NCI-H510A (cell line): ENCODE data around the gene UBP1.
"Not testable (repeated sequence)": the region's sequence is repeated elsewhere in the genome, so short reads cannot be mapped to it uniquely, and the experiment has no call there.

Experiments
- DNase-seq: peaks from one replicate; lab custom pipeline; 2025; lab: John Stamatoyannopoulos, UW

Gene UBP1

DNA sequence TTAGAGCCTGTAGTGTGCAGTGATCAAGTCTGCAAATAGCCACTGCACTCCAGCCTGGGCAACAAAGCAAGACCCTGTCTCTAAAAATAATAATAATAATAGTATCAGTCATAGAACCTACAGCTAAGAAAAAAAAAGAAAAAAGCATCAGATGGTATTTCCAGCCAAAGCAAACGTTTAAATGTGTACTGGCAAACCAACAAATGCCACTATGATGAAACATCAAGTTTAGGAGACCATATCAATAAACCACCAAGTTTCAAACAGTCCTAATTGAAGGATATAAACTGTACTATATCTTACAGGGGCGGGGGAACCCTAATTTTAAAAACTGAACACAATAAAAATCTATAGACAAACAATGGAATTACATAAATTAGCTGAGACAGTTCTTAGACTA, 6.4 kb downstream of the UBP1 start:
- no peak for DNase-seq

DNA sequence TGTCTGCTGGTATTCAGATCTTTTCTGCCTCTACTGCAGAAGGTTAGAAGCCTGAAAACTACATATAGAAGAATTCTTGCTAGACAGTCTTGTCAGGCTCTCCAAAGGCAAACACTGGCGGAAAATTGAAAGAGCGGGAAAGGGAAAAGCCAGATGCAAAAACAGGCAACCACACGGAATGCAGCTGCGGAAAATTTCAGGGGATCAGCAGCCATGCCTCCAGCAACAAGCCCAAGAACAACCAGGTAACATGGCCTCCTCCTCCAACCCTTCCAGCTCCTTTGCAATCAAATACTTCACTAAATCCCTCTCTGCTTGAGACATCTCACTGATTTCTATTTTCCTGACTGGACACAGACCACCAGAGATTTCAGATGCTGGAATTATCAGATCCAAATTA, 9.6 kb downstream of the UBP1 start:
- no peak for DNase-seq

DNA sequence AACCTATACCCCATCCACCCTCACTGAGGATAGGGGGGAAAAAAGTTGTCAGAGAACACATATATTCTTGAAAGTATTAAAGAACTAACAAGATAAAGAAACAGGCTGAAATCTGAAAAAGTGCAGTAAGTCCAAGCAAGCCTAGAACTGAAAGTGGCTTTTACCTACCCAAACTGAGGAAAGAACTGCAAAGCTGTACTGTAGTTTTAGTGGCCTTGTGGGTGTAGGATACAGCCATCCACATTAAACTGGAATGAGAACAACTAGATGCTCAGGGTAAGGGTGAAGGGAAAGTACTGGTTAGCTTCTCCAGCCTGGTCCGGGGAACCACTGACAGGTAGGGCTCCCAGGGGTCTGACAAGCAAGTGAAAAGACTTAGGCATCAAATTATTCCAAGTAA, 10.1 kb downstream of the UBP1 start:
- DNase-seq = no peak

DNA sequence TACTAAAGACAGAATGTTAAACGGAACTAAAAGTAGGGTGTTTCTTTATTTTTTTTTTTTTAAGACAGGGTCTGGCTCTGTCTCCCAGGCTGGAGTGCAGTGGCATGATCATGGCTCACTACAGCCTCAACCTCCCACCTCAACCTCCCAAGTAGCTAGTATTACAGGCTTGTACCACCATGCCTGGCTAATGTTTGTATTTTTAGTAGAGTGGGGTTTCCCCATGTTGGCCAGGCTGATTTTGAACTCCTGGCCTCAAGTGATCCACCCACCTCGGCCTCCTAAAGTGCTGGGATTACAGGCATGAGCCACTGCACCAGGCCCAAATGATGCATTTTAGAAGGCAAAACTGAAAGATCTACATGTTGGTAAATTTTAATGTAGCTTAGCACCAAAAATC, 10.9 kb downstream of the UBP1 start:
- DNase-seq = not testable (repeated sequence)

DNA sequence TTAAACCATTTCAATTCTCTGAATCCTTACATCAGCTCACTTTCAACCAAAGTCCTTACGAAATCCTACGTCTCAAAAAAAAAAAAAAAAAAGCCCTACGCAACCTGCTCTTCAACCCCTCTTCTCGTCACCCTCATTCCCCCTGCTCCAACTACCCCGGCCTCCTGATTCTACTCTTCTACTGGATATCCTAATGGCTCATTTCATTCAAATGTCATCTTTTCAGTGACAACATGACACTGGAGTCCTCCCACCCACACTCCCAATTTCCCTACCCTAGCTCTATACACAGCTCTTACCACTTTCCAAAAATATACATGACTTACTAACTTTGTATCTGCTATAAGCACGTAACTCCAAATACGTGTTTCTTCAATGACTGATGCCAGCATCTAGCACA, 11.5 kb downstream of the UBP1 start:
- DNase-seq = no peak

DNA sequence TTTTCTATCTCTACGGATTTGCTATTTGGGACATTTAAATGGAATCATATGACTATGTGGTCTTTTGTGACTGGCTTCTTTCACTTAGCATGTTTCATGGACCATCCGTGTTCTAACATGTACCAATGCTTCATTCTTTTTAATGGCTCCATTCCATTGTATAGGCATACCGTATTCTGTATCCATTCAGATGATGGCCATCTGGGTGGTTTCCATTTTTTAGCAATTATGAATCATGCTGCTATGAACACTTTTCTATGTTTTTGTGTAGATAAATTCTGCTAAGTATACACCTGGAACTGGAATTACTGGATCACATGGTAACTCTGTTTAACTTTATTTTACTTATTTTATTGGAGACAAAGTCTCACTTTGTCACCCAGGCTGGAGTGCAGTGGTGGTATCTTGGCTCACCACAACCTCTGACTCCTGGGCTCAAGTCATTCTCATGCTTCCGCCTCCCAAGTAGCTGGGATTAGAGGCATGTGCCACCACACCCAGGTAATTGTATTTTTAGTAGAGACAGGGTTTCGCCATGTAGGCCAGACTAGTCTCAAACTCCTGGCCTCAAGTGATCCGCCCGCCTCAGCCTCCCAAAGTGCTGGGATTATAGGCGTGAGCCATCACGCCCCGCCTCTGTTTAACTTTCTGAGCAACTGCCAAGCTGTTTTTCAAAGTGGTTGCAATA, 13.4 kb downstream of the UBP1 start:
- DNase-seq = no peak

DNA sequence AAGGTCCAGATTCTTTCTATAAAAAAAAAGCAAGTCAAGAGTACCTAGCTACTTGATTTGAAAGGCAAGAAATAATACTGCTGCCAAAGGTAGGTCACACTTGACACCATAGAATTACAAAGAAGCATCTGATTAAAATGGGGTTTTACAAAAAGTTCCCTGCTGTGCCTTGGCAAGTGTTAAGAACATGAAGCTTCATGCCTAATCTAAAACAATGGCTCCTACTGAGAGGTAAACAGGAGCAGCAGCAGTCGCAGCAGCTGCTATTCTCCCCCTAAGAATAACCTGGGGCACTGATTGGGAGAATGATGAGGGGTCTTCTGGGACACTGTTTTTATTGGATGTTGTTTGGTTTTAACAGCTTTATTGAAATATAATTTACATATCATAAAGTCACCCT, 14.1 kb downstream of the UBP1 start:
- DNase-seq = no peak

DNA sequence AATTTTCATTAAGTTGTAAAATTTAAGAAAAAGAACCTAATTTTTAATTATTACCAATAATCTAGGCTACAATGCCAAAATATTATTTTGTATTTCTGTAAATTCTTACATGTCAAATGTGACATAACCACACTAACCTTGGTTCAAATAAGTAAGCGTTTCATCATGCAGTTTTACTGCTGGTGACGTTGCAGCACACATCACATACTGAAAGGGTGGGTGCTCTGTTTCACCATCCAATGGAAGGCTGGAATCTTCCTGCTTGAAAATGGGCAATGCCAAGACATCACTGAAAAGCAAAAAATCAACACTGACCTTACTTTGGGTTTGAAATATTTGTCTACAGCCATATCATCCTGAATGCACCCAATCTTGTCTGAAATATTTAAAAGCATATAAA, 14.8 kb downstream of the UBP1 start:
- DNase-seq = no peak

DNA sequence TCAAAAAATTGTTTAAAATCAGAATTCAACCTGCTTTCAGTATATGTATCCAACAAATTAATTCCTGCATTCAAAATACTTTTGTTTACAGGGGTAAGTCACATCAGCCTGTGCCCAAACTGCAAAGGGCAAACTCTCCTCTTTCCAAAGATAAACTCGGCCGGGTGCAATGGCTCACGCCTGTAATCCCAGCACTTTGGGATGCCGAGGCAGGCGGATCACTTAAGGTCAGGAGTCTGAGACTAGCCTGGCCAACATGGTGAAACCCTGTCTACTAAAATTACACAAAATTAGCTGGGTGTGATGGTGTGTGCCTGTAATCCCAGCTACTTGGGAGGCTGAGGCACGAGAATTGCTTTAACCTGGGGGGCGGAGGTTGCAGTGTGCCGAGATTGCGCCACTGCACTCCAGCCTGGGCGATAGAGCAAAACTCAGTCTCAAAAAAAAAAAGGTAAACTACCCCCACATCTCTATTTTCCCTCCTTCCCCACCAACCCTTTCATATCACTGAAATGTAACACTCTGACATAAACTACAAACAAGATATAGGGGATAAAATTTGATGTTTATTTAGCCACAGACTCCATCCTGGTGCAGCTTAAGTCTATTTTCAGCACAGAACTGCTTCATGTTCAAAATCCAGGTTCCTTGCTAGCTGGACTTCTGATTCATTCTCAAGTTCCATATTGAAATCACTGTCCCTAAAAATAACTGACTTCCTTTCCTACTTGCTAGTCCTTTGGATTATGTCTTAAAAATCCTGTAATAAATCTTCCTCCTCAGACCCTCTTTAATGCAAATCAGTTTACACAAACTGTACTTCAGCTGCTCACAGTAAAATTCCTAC, 15.4 kb downstream of the UBP1 start:
- no peak for DNase-seq

DNA sequence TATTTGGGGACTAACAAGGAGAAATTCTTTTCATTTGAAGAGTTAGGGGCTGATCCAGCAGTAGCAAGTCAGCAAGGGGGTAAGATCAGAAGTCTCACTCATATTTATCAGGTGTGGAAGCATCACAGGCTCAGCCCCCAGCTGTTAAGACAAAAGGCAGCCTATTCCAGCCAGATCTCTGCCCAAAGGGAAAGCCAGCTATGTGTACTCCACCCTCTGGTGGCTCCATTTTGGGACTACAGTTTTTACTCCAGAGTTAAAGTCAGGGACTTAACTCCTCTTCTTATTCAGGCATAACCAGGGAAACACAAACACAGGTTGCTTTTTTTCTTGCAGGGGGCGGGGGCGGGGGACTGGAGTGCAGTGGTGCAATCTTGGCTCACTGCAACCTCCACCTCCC, 19.2 kb downstream of the UBP1 start:
- DNase-seq = no peak

DNA sequence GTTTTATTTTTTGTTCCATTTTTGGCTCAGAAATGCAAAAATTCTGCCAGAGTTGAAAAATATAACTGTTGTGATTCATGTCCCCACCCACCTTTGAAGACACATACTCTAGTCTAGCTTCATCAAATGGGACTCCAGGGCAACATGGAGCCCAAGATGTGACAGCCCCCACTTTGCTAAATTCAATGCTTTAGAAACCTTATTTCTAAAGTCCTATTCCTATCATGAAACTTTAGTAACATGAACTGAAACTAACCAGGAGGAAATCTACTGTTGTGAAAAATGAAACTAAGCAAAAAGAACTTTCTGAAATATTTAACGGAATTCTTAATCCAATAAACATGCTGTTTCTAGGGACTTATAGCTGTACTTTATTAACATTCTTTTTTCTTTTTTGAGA, 20.3 kb downstream of the UBP1 start:
- no peak for DNase-seq

DNA sequence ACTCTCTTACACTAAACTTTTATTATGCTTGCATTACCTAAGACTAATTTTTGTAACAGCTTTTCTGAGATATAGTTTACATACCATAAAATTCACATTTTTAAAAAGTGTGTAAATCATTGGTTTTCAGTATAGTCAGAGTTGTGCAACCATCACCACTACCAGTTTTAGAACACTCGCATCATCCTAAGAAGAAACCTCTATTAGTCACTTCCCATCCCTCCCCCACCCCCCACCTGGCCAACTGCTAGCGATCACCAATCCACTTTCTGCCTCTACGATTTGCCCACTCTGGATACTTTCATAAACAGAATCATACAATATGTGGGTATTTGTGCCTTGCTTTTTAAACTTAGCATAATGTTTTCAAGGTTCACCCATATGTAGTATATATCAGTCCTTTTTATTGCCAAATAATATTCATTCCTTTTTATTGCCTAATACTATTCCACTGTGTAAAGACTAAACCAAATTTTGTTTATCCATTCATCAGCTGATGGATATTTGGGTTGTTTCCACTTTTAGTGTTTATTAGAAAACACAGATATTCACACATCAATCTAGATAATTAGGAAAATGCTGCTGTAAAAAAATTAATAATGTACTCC, 23.0 kb downstream of the UBP1 start:
- DNase-seq = no peak

DNA sequence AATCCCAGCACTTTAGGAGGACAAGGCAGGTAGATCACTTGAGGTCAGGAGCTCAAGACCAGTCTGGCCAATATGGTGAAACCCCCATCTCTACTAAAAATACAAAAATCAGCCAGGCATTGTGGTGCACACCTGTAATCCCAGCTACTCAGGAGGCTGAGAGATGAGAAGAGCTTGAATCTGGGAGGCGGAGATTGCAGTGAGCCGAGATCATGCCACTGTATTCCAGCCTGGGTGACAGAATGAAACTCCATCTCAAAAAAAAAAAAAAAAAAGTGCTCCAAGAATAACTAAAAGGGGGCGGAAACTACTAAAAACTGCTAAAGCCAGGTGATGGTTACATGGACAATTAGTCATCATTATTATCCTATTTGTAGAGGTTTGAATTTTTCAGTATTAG, 29.4 kb downstream of the UBP1 start:
- not testable (repeated sequence) for DNase-seq

DNA sequence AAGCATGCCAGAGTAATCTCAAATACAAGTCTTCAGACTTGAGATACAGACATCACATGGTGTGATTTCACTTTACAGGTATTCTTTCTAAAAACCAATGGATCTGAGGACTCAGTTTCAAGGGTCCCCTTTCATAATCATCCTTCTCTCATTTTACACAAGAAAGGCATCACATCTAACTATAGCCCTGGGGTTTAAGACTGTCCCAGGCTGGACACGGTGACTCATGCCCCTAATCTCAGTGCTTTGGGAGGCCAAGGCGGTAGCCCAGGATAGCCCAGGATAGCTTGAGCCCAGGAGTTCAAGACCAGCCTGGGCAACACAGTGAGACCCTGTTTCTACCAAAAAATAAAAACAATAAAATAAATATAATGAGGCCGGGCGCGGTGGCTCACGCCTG, 36.4 kb downstream of the UBP1 start:
- DNase-seq = no peak

DNA sequence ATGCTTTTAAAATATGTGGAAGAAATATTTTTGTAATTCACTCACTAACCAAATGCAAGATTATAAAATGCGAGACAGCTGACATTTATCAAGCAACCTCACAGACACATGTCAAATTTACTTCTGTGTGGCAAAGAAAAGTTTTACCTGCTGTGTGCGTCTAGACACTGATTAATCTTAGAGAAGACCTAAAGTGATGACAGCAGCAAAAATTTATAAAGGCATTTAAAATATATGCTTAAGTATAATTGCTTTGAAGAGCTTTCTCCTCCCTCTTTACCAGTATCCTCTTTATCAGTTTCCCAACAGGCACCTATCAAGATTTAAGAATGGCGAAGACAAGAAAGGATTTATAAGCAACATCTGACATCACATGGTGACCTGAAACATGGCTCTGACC, 37.3 kb downstream of the UBP1 start:
- DNase-seq = no peak

DNA sequence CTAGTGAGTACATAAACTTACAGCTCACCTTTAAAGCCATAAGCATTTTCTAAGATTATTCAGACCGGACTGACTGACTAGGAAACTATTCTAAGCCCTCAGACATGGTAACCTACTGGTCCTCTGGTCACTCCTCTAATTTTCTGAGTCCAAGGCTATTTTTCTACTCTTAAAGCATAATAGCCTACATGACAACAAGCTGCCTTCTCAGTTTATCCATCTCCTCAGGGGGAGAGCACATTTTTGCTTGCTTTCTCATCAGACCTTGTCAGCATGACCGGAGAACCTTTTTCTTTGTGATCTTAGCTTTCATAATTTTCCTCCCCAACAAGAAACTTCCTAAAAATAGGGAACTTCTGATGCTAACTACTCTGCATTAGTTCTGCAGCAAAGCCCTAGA, 38.4 kb downstream of the UBP1 start:
- DNase-seq = no peak

DNA sequence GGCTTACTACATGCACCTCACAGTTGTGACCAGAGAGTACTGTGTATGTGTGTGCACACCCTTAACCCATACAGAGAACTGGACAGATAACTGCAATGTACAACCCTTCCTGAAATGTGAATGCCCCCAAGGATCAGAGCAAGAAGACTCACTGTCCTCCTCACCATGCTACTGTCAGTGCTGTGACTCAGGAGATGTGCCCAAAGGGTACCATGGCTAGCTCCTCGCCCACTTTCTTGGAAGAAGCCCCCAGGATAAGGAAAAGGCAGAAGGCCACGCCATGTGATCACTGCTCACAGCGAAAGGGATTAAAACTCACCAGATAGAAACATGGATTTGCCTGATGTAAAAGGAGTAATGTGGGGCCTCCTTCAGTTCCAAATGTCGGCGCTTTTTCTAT, 41.8 kb downstream of the UBP1 start:
- DNase-seq = no peak

DNA sequence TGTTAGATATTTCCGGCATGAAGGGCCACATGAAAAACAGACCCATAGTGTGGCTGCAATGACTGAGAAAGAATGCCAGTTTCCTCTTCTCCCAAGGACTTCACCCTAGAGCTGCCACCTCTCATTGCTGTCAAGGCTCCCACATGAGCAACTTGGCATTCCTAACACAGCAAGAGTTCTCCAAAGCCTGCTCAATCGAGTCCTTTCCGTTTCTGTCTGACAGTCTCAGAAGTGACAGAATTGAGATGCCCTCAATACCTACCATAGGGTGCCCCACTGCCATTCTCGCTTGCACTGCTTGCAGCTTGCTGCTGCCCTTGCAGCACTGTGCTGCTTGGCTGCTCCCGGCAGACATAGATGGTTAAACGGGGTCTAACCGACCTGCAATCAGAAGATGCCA, 44.3 kb downstream of the UBP1 start:
- no peak for DNase-seq

DNA sequence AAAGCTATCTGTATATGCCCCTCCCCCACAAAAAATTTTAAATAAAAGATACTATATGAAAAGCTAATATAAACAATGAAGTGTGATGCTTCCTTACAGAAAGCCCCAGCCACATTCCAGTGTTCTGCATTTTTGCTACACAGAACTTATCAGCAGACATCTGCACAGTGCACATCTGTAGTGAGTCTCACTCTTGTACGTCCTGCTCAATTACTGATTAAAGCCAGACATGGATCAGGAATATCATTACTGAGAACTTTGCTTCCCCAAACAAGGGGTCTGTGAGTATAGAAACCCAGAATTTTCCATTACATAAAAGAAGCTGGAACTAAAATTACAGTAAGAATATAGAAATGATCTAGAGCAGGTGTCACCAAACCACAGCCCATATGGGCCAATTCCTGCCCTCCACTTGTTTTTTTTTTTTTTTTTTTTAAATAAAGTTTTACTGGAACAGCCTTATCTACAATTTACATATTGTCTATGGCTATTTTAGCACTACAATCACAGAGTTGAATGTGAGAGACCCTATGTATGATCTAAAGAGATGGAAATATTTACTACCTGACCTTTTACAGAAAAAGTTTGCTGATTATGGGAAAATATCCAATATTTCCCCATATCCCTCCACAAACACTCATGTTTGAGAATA, 45.7 kb downstream of the UBP1 start:
- no peak for DNase-seq

DNA sequence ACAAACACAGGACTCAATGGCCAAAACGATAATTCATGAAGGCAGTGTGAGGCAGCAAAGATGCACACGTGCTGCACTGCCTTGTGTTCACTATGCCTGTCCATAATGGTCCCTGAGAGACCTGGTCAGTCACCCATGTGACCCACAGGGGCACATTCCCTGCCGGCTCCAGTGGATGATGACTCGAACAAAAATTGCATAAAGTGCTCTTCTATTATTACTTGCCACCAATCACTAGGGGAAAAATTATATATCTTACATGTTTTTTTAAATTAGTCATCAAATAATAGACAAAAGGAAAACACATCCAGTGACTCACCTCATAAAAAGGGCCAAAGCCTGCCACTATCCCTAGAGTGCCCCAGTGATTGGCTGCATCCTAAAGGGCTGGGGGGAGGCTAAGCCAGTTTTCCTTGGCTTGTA, 47.5 kb downstream of the UBP1 start:
- no peak for DNase-seq

DNA sequence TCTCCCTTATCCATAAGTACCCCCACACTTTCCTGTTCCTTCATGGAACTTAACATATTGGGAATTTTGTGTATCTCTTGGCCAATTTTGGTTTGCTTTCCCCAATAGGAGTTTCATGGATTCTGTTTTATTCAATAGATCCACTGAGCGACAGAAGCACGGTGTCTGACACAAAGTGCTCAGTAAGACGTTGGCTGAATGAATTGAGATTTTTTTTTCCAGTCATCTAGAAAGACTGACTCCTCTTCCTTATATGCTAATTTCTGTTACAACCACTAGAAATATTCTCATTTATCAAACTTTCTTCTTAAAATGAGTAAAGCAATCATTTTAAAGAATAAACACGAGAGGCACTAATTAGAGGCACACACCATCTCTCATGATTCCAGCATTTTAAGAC, 48.1 kb downstream of the UBP1 start:
- DNase-seq = no peak

DNA sequence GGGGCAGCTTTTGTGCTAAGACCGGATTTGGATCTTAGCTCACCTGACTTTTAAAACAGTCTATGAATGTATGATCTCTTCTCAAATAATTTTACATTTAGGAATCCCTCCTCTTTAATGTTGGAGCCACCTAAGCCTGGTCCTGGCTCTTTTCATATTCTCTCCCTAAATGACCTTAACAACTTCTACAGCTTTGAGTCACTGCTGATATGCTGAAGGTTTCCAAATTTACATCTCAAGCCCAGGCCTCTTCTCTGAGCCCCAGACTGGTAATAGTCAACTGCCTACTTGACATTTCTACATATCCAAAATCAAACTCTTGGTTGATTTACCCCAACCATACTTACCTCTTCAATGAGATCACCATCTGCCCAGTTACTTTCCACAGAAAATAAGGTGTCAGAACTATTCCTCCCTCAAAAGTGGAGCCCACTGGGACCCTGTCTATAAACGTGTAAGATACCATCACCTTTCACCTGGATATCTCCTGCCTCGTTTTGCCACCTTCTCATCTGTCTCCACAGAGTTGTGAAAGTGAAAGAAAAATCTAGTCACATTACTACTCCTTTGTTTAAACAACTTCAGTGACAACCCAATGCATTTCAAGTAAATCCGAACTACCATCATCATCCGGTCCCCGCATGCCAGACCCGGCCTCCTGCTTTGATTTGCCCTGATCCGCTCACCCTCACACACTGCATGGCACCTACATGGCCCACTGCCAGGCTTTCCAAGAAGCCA, 48.8 kb downstream of the UBP1 start:
- DNase-seq = no peak
